Stimulated activated naive B cell treated with anti-CD40 and anti-IgM and Interleukin-4, amounts not matched to agents 10 μg/mL and 1 μg/mL and 100 μg/mL, for 72 hours (primary cell): ENCODE results near the gene SF3A1.

Experiments
- ATAC-seq, 2 donors: fragments of 150-1000 bp; cut with Tn5 transposase; replicated peaks; 2 replicates each; pipeline ENCODE4 v1.10.0; 2021; ENCODE audit warnings: moderate library complexity in 1 of 2
- DNase-seq: peaks from one replicate; pipeline ENCODE4 v3.0.0; 2021
- H3K27ac Mint-ChIP-seq: one replicate; pipeline ENCODE4 v1.8.0; 2022; ENCODE audit warnings: mild to moderate bottlenecking, mixed read lengths
- H3K27me3 Mint-ChIP-seq, 2 donors: one replicate each; pipeline ENCODE4 v1.8.0; 2022; ENCODE audit warnings: mixed read lengths in 2 of 2
- H3K36me3 Mint-ChIP-seq, 2 donors: one replicate each; pipeline ENCODE4 v1.8.0; 2022; ENCODE audit warnings: mixed read lengths in 2 of 2, mild to moderate bottlenecking in 1 of 2
- H3K4me1 Mint-ChIP-seq, 2 donors: one replicate each; pipeline ENCODE4 v1.8.0; 2022; ENCODE audit warnings: mixed read lengths in 2 of 2, mild to moderate bottlenecking in 1 of 2
- H3K4me3 Mint-ChIP-seq, 2 donors: one replicate each; pipeline ENCODE4 v1.8.0; 2022; ENCODE audit warnings: mild to moderate bottlenecking in 2 of 2, mixed read lengths in 2 of 2, moderate library complexity in 1 of 2
- H3K9me3 Mint-ChIP-seq, 2 donors: one replicate each; pipeline ENCODE4 v1.8.0; 2022; ENCODE audit warnings: mixed read lengths in 2 of 2, mild to moderate bottlenecking in 1 of 2

Gene SF3A1

GRCh38 chr22:30373331-30374325, 16.9 kb upstream of the SF3A1 start:
- ATAC-seq (no peak), DNase-seq (no peak)
- Mint-ChIP-seq H3K9me3 (no peaks in the 10 kb centered on the region), H3K36me3 (peaks cover 0 to 12% of the 10 kb centered on the region in 2 donors), H3K4me1 (no peaks in the 10 kb centered on the region), H3K27ac (no peak overlapping the region), H3K4me3 (no peak overlapping the region), H3K27me3 (no peaks in the 10 kb centered on the region)

DNA sequence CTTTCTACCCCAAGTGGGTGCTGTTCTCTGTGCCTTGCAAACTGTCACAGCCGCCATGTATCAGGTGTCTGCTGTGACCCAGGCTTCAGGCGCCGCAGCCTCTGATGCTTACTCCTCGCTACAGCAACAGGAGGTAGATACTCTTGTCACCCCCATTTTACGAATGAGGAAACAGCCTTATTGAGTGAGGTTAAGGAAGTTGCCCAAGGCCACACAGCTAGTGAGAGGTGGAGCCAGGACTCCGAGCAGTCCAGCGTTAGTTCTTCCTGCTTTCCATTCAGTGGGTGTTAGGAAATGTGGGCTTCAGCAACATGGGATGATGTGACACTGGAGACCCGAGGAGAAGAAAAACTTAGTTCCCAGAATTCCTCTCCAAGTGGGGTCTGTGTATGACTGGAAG, 16.2 kb upstream of the SF3A1 start:
- H3K4me3 Mint-ChIP-seq: no peak overlapping the region
- no peak for ATAC-seq

DNA sequence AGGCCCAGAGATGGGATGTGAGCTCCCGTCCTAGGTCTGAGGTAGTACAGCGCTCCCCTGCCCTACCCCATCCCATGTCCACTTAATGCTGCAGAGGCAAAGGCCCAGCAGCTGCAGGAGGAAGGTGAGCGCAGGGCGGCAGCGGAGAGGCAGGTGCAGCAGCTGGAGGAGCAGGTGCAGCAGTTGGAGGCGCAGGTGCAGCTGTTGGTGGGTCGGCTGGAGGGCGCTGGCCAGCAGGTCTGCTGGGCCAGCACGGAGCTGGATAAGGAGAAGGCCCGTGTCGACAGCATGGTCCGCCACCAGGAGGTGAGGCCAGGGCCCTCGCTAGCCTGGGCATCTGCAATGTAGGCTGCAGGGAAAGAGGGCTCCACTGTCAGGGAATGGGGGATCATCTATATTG, 15.3 kb upstream of the SF3A1 start:
- no peak for ATAC-seq
- Mint-ChIP-seq H3K27me3 (no peaks in the 10 kb centered on the region), H3K36me3 (peaks cover 0 to 8% of the 10 kb centered on the region in 2 donors), H3K27ac (no peak overlapping the region), H3K4me3 (no peak overlapping the region), H3K4me1 (no peaks in the 10 kb centered on the region), H3K9me3 (no peaks in the 10 kb centered on the region)
- no peak for DNase-seq

More for the DNA sequence above, 16.2 kb upstream of the SF3A1 start:
- Mint-ChIP-seq H3K4me1 (no peaks in the 10 kb centered on the region), H3K27ac (no peak overlapping the region), H3K9me3 (no peaks in the 10 kb centered on the region), H3K36me3 (peaks cover 0 to 10% of the 10 kb centered on the region in 2 donors), H3K27me3 (no peaks in the 10 kb centered on the region)
- no peak for DNase-seq

GRCh38 chr22:30371321-30371720, 14.6 kb upstream of the SF3A1 start:
- DNase-seq: no peak
- Mint-ChIP-seq H3K9me3 (no peaks in the 10 kb centered on the region), H3K4me3 (no peak overlapping the region), H3K36me3 (peaks cover 3 to 12% of the 10 kb centered on the region in 2 donors), H3K27me3 (no peaks in the 10 kb centered on the region), H3K4me1 (no peaks in the 10 kb centered on the region), H3K27ac (no peak overlapping the region)
- no peak for ATAC-seq

- no peaks in the 10 kb centered on the region for H3K27me3 Mint-ChIP-seq
- H3K9me3 Mint-ChIP-seq: no peaks in the 10 kb centered on the region
- H3K36me3 Mint-ChIP-seq: peaks cover 4 to 16% of the 10 kb centered on the region in 2 donors
- no peaks in the 10 kb centered on the region for H3K4me1 Mint-ChIP-seq
- H3K27ac Mint-ChIP-seq: no peak overlapping the region
- ATAC-seq: no peak
- DNase-seq: no peak
- H3K4me3 Mint-ChIP-seq: no peak overlapping the region
Observed at GRCh38 chr22:30370641-30371230, 14.0 kb upstream of the SF3A1 start.

- DNase-seq (no peak), ATAC-seq (no peak)
- Mint-ChIP-seq H3K9me3 (no peaks in the 10 kb centered on the region), H3K36me3 (peaks cover 6 to 12% of the 10 kb centered on the region in 2 donors), H3K27ac (no peak overlapping the region), H3K27me3 (no peaks in the 10 kb centered on the region), H3K4me3 (no peak overlapping the region), H3K4me1 (no peaks in the 10 kb centered on the region)
Observed at GRCh38 chr22:30368420-30368819, 11.7 kb upstream of the SF3A1 start.

GRCh38 chr22:30365891-30366290, 9.2 kb upstream of the SF3A1 start:
- DNase-seq (no peak), ATAC-seq (no peak)
- no peaks in the 10 kb centered on the region for H3K27me3 Mint-ChIP-seq
- H3K36me3 Mint-ChIP-seq: peaks cover 9 to 17% of the 10 kb centered on the region in 2 donors
- H3K4me3 Mint-ChIP-seq: no peak overlapping the region
- no peaks in the 10 kb centered on the region for H3K4me1 Mint-ChIP-seq
- H3K9me3 Mint-ChIP-seq: no peaks in the 10 kb centered on the region
- H3K27ac Mint-ChIP-seq: no peak overlapping the region

- H3K27me3 Mint-ChIP-seq: peaks cover 4 to 7% of the 10 kb centered on the region in 2 donors
Observed at GRCh38 chr22:30362651-30363281, 6.1 kb upstream of the SF3A1 start.

DNA sequence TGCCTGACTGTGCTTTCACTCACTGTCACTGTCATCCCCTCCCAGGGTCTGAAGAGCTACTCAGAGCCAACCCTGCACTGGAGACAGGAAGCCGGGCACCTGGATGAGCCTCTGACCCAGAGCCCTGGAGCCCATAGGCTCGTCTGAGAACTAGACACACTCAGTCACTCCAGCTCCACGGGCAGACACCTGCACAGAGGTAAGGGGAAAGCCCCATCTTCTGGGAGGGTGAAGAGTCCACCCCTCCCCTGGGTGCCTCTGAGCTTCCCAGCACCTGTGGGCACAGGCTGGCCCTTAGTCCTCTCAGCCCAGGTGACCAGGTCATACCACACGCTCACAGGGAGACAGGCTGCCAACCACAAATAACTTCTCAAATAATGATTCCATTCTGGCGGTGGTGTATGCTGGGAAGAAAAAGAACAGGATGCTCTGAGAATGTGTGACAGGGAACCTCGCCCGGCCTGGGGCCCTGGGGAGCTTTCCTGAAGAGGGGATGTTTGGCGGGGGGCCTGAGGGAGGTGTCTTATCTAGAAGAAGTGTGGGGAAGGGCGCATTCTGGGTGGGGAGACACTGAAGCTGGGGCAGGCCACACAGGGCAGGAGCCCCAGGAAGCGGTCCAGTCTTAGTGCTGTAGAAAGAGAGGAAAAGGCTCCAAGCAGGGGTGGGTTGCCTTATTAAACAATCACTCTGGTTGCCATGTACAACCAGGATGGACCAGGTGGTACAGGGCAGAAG, 5.4 kb upstream of the SF3A1 start:
- peaks cover 9 to 14% of the 10 kb centered on the region in 2 donors for H3K36me3 Mint-ChIP-seq
- peaks cover 6 to 12% of the 10 kb centered on the region in 2 donors for H3K4me1 Mint-ChIP-seq
- H3K27ac Mint-ChIP-seq: no peak overlapping the region
- no peak for DNase-seq
- H3K27me3 Mint-ChIP-seq: peaks cover 4 to 7% of the 10 kb centered on the region in 2 donors
- ATAC-seq: no peak
- H3K9me3 Mint-ChIP-seq: no peaks in the 10 kb centered on the region
- H3K4me3 Mint-ChIP-seq: no peak overlapping the region

More at GRCh38 chr22:30362651-30363281, 6.1 kb upstream of the SF3A1 start:
- no peak overlapping the region for H3K27ac Mint-ChIP-seq
- peaks cover 9 to 14% of the 10 kb centered on the region in 2 donors for H3K36me3 Mint-ChIP-seq
- H3K9me3 Mint-ChIP-seq: no peaks in the 10 kb centered on the region
- H3K4me3 Mint-ChIP-seq: no peak overlapping the region
- no peak for ATAC-seq
- peaks cover 3 to 5% of the 10 kb centered on the region in 2 donors for H3K4me1 Mint-ChIP-seq
- DNase-seq: no peak

GRCh38 chr22:30358541-30358940, 1.8 kb upstream of the SF3A1 start:
- peaks cover 21 to 29% of the 10 kb centered on the region in 2 donors for H3K36me3 Mint-ChIP-seq
- no peak overlapping the region for H3K4me3 Mint-ChIP-seq
- DNase-seq: no peak
- peaks cover 4 to 7% of the 10 kb centered on the region in 2 donors for H3K27me3 Mint-ChIP-seq
- H3K9me3 Mint-ChIP-seq: no peaks in the 10 kb centered on the region
- H3K27ac Mint-ChIP-seq: no peak overlapping the region
- no peak for ATAC-seq
- H3K4me1 Mint-ChIP-seq: peaks cover 27 to 41% of the 10 kb centered on the region in 2 donors

DNA sequence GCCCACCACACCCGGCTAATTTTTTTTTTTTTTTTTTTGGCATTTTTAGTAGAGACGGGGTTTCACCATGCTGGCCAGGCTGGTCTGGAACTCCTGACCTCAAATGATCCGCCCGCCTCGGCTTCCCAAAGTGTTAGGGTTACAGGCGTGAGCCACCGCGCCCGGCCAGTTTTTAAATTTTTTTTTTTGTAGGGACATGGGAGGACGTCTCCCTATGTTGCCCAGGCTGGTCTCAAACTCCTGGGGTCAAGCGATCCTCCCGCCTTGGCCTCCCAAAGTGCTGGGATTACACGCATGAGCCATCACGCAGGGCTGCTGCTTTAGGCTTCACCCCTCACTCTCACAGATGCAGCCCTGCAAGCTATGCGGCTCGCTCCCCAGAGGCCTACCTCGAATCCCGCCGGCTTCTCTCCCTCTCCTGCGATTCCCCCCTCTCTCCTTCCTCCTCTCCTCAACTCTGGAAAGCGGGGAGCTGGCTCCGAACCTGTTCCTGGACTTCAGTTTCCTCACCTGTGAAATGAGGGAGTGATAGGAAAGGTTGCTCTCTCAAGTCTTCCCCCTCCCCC, 1.0 kb upstream of the SF3A1 start:
- DNase-seq (no peak), ATAC-seq (no peak)
- H3K4me1 Mint-ChIP-seq: peaks cover 28 to 42% of the 10 kb centered on the region in 2 donors
- peak overlapping the region; percentile 88 to 92 for H3K4me3 Mint-ChIP-seq
- peaks cover 21 to 29% of the 10 kb centered on the region in 2 donors for H3K36me3 Mint-ChIP-seq
- peak overlapping the region; percentile 96 for H3K27ac Mint-ChIP-seq
- no peaks in the 10 kb centered on the region for H3K9me3 Mint-ChIP-seq
- H3K27me3 Mint-ChIP-seq: peaks cover 4 to 7% of the 10 kb centered on the region in 2 donors

GRCh38 chr22:30357236-30357570, 509 bp upstream of the SF3A1 start:
- DNase-seq (no peak), ATAC-seq (peak; percentile 2)
- H3K9me3 Mint-ChIP-seq: no peaks in the 10 kb centered on the region
- H3K27me3 Mint-ChIP-seq: peaks cover 4 to 7% of the 10 kb centered on the region in 2 donors
- H3K27ac Mint-ChIP-seq: peak overlapping the region; percentile 96
- peaks cover 19 to 29% of the 10 kb centered on the region in 2 donors for H3K36me3 Mint-ChIP-seq
- peak overlapping the region; percentile 88 to 92 for H3K4me3 Mint-ChIP-seq
- peaks cover 31 to 42% of the 10 kb centered on the region in 2 donors for H3K4me1 Mint-ChIP-seq

- H3K4me1 Mint-ChIP-seq: peaks cover 40 to 68% of the 10 kb centered on the region in 2 donors
- H3K36me3 Mint-ChIP-seq: peaks cover 27 to 47% of the 10 kb centered on the region in 2 donors
- H3K9me3 Mint-ChIP-seq: no peaks in the 10 kb centered on the region
- no peak for ATAC-seq
- H3K27me3 Mint-ChIP-seq: peaks cover 4 to 7% of the 10 kb centered on the region in 2 donors
- H3K4me3 Mint-ChIP-seq: peak overlapping the region in 1 of 2 donors; percentile 47
- DNase-seq: no peak
- H3K27ac Mint-ChIP-seq: peak overlapping the region; percentile 53
Observed at GRCh38 chr22:30354644-30355043, 2.0 kb downstream of the SF3A1 start.
